HG02870 (cell line): Measurements from ENCODE around the gene PTBP1.
"Not testable (repeated sequence)": the region's sequence is repeated elsewhere in the genome, so short reads cannot be mapped to it uniquely, and the experiment has no call there.

ENCODE experiments used
- ATAC-seq: cut with Tn5 transposase; IDR thresholded peaks from one replicate; pipeline ENCODE4 v1.9.1; 2021; ENCODE audit warnings: mild to moderate bottlenecking, moderate library complexity; ENCODE audit not compliant: unreplicated experiment

Gene PTBP1

DNA sequence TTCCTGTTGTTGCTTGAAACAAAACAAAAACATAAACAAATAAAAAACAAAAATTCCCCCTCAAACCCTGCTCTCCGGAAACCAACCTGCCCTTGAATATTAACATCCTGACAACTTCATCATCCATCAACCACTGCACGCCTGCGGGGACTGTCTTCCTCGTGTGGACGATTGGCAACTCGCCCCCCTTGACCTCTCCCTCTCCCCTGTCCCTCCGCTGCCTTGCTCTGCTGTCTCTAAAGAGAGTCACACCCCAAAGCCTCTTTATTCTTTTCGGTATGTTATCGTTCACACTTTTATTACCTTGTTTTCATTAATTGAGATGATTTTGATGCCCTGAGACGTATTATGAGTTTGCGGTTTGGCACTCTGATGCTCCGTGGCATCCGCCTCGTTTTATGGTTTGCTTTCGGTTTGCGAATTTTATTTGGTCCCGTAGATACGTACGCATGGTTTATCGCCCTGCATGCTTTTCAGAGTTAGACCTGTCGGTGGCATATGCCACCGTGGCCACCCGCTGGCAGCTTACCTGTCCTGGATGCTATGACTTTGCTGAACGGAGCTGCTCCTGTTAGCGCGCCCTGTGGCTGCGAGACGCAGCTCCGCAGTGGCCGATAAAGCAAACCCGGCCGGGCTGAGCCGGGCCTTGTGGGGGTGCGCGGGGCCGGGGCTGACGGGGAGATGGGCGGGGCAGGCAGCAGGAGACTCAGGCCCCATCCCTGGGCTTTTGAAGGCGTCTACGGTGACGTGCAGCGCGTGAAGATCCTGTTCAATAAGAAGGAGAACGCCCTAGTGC is 10.6 kb downstream of the PTBP1 start:
- ATAC-seq = no peak

DNA sequence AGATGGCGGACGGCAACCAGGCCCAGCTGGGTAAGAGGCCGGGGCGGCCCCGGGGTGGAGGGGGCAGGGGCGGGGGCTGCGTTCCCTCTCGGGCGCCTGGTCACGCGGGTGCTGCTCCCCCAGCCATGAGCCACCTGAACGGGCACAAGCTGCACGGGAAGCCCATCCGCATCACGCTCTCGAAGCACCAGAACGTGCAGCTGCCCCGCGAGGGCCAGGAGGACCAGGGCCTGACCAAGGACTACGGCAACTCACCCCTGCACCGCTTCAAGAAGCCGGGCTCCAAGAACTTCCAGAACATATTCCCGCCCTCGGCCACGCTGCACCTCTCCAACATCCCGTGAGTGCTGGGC is 11.1 kb downstream of the PTBP1 start:
- no peak for ATAC-seq

DNA sequence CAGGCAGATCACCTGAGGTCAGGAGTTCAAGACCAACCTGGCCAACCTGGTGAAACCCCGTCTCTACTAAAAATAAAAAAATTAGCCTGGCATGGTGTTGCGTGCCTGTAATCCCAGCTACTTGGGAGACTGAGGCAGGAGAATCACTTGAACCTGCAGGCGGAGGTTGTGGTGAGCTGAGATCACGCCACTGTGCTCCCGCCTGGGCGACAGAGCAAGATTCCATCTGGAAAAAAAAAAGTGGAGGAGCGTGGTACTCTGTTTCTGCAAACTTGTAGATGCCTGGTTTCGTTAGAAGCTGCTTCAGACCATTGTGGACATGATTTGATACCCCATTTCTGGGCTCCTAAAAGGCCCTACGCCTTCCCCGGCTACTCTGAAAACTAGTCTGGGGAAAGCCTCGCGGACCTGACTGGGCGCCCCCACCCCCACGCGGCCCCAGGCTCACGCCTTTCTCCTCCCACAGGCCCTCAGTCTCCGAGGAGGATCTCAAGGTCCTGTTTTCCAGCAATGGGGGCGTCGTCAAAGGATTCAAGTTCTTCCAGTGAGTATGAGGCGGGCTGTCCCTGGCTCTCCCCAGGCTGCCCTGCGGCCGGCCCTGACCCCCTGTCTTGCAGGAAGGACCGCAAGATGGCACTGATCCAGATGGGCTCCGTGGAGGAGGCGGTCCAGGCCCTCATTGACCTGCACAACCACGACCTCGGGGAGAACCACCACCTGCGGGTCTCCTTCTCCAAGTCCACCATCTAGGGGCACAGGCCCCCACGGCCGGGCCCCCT is 13.0 kb downstream of the PTBP1 start:
- ATAC-seq = no peak

DNA sequence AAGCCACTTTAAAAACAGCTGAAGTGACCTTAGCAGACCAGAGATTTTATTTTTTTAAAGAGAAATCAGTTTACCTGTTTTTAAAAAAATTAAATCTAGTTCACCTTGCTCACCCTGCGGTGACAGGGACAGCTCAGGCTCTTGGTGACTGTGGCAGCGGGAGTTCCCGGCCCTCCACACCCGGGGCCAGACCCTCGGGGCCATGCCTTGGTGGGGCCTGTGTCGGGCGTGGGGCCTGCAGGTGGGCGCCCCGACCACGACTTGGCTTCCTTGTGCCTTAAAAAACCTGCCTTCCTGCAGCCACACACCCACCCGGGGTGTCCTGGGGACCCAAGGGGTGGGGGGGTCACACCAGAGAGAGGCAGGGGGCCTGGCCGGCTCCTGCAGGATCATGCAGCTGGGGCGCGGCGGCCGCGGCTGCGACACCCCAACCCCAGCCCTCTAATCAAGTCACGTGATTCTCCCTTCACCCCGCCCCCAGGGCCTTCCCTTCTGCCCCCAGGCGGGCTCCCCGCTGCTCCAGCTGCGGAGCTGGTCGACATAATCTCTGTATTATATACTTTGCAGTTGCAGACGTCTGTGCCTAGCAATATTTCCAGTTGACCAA is 13.7 kb downstream of the PTBP1 start:
- no peak for ATAC-seq

DNA sequence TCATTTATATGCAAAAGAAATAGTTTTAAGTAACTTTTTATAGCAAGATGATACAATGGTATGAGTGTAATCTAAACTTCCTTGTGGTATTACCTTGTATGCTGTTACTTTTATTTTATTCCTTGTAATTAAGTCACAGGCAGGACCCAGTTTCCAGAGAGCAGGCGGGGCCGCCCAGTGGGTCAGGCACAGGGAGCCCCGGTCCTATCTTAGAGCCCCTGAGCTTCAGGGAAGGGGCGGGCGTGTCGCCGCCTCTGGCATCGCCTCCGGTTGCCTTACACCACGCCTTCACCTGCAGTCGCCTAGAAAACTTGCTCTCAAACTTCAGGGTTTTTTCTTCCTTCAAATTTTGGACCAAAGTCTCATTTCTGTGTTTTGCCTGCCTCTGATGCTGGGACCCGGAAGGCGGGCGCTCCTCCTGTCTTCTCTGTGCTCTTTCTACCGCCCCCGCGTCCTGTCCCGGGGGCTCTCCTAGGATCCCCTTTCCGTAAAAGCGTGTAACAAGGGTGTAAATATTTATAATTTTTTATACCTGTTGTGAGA is 14.3 kb downstream of the PTBP1 start:
- ATAC-seq = no peak

DNA sequence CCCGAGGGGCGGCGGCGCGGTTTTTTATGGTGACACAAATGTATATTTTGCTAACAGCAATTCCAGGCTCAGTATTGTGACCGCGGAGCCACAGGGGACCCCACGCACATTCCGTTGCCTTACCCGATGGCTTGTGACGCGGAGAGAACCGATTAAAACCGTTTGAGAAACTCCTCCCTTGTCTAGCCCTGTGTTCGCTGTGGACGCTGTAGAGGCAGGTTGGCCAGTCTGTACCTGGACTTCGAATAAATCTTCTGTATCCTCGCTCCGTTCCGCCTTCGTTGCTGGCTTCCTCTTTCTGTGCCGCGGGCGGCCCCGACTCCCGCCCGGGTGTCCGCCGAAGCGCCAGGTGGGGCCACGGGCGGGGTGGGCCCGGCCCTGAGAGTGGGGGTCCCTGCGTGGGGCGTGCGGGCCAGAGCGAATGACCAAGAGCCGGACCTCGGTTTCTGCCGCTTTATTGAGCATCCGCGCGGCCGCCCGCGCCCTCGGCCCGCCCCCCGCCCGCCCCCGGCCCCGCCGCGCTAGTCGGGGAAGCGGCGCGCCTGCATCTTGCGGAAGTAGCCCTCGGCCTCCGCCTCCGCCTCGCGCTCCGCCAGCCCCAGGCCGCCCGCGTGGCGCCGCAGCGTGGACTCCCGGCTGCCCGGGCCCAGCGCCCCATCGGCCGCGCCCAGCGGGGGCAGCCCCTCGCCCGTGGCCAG is 14.9 kb downstream of the PTBP1 start:
- no peak for ATAC-seq

DNA sequence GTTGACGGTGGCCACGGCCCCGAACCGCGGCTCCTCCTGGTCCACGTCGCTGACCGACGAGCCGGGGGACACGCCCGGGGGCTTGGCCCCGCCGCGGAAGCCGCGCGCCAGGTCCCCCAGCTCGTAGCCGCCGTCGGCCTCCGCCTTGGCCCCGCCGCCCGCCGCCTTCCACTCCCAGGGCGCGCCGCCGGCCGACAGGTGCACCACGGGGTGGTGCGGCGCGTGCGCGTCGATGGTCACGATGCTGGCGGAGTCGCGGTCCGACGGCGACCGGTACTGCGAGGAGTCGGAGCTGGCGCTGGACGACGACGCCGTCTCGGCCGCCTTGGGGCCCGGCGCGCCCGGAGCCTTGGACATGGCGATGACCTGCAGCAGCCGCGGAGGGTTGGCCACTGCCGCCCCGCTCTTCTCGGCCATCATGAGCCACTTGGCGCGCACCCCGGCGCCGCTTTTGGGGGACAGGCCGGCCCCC is 15.5 kb downstream of the PTBP1 start:
- ATAC-seq = no peak

DNA sequence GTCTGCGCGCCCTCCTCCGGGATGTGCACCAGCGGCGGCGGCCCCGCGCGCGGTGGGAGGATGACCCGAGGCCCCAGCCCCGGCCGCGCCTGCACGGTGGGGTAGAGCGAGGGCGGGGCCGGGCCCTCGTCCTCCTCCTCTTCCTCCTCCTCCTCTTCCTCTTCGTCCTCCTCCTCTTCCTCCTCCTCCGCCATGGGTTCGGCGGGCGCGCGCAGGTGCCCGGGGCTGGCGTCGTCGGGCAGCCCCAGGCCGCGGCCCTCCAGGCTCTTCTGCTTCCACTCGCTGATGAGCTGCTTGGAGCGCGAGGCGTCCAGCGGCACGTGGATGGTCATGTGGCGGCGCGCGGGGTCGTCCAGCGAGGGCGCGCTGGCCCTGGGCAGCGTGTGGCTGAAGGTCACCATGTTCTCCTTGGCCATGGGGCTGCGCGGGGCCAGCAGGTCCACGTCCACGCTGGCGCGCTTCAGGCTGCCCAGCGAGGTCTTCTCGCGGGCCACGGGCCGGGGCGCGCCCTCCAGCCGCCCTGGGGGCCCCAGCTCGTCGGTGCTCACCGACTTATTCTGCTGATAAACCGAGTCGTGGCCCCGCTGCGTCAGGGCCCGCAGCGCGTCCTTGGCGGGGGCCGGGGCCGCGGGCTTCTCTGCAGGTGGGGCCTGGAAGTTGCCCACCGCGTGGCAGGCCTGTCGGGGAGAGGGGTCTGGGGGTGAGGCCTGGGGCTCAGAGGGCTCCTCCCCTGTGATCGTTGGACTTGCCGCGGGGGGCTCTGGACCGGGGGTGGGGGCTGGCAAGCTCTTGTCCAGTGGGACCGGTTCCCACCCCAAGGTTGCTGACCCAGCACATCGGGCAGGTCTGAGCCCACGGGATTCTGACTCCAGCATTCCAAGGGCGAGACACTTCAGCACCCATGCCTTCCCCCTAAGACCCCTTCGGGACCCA is 16.2 kb downstream of the PTBP1 start:
- no peak for ATAC-seq

DNA sequence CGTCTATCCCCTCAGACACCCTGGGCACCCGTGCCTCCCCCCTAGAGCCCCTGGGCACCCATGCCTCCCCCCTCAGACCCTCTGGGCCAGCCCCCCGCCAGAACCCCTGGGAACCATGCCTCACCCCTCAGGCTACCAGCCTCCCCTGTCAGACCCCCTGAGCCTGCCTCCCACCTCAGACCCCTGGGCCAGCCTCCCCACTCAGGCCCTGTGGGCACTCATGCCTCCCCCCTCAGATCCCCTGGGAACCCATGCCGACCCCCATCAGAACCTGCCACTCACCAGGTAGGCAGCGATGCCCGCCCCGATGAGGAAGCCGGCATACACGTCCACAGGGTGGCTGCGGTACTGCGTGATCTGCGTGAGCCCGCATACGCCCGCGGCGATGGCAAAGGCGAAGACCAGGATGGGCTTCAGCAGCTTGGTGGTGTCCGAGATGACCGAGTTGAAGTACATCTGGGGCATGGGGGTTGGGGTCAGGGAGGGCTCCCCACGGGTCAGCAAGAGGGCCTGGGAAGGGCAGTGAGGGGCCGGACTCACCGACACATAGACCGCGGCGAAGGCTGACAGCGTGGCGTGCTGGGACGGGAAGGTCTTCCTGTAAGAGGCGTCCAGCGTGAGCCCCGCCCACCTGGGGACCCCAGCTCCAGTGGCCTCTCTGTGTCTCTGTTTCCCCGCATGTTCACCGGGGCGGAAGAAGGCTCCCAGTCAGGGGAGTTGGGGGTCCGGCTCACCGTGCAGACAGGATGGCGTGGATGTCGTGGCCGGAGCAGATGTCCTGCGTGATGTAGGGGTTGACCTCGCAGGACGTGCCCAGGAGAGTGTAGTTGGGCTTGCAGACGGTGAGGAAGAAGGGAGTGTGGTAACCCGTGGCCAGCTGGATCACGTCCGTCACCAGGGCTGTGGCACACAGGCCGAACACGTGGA is 17.2 kb downstream of the PTBP1 start:
- no peak for ATAC-seq

DNA sequence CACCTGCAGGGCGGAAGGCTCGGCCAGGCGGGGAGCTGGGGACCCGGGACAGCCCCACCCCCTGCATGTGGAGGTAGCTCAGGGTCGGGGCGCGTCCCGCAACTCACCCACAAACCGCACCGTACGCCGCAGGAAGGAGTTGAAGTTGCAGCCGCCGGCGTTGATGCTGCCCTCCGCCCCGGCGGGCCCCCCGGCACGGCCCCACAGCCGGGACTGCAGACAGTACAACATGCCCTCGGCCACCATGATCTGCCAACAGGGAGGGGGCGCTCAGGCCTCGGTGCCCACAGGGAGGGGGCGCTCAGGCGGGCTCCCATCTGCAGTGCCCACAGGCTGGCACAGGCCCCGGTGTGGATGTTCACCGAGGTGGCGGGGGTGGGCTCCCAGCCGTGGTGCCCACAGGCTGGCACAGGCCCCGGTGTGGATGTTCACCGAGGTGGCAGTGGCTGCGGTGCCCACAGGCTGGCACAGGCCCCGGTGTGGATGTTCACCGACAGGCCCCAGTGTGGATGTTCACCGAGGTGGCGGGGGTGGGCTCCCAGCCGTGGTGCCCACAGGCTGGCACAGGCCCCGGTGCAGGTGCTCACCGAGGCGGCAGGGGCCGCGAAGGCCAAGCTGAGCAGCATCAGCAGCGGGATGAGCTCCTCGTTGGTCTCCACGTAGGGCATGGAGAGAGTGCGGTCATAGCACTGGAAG is 18.0 kb downstream of the PTBP1 start:
- ATAC-seq = no peak

DNA sequence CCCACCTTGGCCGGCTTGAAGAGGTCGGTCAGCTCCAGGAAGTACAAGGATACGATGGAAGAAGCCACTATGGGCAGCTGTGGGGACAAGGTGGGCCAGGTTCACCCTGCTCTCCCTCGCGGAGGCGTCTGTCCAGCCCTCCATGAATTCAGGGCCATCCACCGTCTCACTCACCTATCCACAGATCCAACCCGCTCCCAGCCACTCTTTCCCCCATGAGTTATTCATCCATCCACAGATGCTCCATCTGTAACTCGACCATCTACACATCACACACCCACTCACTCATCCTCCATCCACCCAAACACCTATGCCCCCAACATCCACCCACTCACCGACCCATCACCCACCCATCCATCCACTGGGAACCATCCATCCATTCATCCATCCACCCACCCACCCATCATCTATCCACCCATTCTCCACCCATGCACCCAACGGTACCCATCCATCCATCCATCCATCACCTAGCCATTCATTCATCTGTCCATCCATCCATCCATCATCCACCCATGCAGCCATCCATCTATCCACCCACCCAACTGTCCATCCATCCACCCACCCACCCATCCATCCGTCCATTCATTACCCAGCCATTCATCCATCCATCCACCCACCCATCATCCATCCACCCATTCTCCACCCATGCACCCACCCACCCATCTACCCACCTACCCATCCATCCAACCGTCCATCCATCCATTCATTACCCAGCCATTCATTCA is 18.7 kb downstream of the PTBP1 start:
- ATAC-seq = no peak

DNA sequence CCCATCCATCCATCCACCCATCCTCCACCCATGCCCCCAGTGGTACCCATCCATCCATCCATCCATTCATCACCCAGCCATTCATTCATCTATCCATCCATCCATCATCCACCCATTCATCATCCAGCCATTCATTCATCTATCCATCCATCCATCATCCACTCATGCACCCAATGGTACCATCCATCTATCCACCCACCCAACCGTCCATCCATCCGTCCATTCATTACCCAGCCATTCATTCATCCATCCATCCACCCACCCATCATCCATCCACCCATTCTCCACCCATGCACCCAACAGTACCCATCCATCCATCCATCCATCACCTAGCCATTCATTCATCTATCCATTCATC is 19.2 kb downstream of the PTBP1 start:
- ATAC-seq = no peak

DNA sequence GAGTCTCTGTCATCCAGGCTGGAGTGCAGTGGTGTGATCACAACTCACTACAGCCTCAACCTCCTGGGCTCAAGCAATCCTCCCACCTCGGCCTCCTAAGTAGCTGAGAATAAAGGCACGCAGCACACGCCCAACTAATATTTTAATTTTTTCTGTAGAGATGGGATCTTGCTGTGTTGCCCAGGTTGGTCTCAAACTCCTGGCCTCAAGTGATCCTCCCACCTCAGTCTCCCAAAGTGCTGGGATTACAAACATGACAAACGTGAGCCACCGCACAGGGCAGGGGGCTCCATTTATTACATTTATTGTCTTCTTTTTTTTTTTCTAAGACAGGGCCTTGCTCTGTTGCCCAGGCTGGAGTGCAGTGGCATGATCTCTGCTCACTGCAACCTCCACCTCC is 23.0 kb downstream of the PTBP1 start:
- ATAC-seq = not testable (repeated sequence)

DNA sequence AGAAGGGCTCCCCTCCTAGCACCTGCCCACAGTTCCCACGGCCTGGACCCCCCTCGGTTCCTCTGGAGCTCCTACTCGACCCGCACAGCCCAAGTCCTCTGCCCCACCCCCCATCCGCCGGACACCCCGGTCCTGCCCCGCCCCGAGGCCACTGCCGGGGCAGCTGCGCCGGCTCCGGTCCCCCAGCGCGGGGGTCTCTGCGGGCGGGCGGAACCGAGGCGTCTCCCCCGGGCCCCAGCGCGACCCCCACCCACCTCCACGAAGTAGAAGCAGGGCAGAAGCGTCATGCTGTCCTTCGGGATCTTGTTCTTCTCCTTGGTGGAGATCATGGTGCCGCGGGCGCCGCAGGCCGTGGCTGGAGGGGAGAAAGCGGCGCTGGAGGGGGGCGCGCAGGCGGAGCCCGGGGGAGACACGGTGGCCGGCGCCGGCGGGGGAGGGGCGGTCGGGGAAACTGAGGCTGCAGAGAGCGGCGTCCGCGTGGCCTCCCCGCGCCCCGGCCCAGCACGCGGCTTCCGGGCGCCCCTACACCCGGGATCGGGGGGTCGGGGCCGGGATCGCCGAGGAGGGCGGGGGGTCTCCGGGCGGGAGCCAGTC is 24.1 kb downstream of the PTBP1 start:
- ATAC-seq = no peak

DNA sequence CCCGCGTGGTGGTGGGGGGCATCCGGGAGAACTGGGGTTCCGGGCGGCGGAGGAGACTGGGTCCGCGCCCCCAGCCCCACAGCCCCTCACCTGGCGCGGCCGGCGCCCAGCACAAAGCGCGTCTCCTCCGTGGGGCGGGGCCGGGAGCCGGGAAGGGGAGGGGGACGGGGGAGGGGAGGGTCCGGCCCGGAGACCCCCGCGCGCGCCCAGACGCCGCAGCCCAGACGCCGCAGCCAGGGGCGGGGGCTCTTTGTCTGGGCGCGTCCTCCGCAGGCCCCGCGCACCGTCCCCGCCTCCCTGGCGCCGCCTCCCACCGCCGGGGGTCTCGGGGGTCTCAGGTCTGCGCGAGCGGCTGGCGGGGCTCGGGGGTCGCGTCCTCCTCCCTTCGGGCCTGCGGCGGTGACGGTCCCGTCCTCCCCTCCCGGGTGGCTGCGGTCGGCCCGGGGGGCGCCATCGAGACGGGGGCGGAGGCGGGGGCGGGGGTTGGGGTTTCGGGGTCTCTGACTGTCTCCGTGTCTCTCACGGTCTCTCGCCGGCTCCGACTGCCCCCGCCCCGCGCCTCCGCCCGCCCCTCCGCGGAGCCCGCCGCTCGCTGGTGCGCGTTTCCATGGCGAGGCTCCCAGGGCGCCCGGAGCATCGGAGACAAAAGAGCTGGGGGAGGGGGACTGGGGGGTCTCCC is 24.7 kb downstream of the PTBP1 start, which contains the start of gene PLPPR3:
Gene PLPPR3 (minus strand): TSS at position 131 of the 679 bp plus-strand sequence. CDS start 396 bp downstream, outside the sequence.
- ATAC-seq = no peak

DNA sequence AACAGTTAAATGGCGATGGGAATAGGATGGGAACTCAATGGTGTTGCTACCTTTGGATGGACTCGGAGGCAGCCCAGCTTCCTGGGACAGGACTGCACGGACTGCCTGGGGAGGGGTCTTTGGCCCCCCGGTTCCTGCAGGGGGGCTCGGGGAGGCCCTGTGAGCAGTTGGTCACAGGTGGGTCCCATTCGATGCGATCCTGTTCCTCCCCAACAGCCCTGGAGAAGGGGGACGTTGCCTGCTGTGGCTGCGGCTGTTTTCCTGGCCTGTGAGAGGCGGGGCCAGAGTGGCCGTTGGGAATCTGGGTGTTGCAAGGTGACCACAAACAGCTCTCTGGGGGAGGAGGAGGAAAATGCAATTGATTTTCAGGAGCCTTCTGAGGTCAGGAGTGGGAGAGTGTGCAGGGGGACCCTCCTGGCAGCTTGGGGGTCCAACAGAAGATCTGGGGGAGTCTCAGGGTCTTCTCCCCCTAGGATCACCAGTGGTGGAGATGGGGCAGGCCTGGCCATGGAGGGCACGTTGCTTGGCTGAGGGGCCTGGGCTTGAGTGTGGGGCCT is 26.4 kb downstream of the PTBP1 start:
- no peak for ATAC-seq
